ENCODE data around the gene TMEM238.

- TF ChIP-seq CTCF (IDR thresholded peaks at IDR 0.05; ENCODE audit: insufficient read depth, low read length) (no peak), GABPA (IDR thresholded peaks at IDR 0.05; ENCODE audit: low read depth) (no peak), SPI1 (IDR thresholded peaks at IDR 0.05; ENCODE audit: borderline replicate concordance, low read depth) (no peak), POLR2AphosphoS5 (IDR thresholded peaks at IDR 0.05; ENCODE audit: low read depth) (no peak), REST (IDR thresholded peaks at IDR 0.05; ENCODE audit: insufficient replicate concordance, low read depth) (no peak)
Observed at GRCh38 chr19:55353356-55353802, 30.7 kb downstream of the TMEM238 start.
